Ishikawa (cell line): ENCODE measurements around the gene CLDN14.

Experiments
- CEBPB ChIP-seq: IDR thresholded peaks from 2 replicates; pipeline ENCODE4 v1.6.1; 2012
- CREB1 ChIP-seq: IDR thresholded peaks from 2 replicates; pipeline ENCODE4 v1.6.1; 2012; ENCODE audit warnings: low read depth
- EGR1 ChIP-seq: IDR thresholded peaks from 2 replicates; pipeline ENCODE4 v1.6.1; 2012
- EP300 ChIP-seq: IDR thresholded peaks from 2 replicates; pipeline ENCODE4 v1.6.1; 2012; ENCODE audit warnings: borderline replicate concordance
- FOXM1 ChIP-seq: IDR thresholded peaks from 2 replicates; pipeline ENCODE4 v1.6.1; 2012; ENCODE audit warnings: low read depth, borderline replicate concordance
- NFIC ChIP-seq: IDR thresholded peaks from 2 replicates; pipeline ENCODE4 v1.6.1; 2012
- RAD21 ChIP-seq: IDR thresholded peaks from 2 replicates; pipeline ENCODE4 v1.6.1; 2012; ENCODE audit warnings: low read depth
- REST ChIP-seq: IDR thresholded peaks from 2 replicates; pipeline ENCODE4 v1.6.1; 2012; ENCODE audit warnings: low read depth, mild to moderate bottlenecking
- TAF1 ChIP-seq: IDR thresholded peaks from 2 replicates; pipeline ENCODE4 v1.6.1; 2012; ENCODE audit warnings: low read depth, mild to moderate bottlenecking
- TCF12 ChIP-seq: IDR thresholded peaks from 2 replicates; pipeline ENCODE4 v1.6.1; 2012; ENCODE audit warnings: low read depth
- TEAD4 ChIP-seq: IDR thresholded peaks from 2 replicates; pipeline ENCODE4 v1.6.1; 2012
- USF1 ChIP-seq: IDR thresholded peaks from 2 replicates; pipeline ENCODE4 v1.6.1; 2012
- YY1 ChIP-seq: IDR thresholded peaks from 2 replicates; pipeline ENCODE4 v1.6.1; 2012; ENCODE audit warnings: low read depth
- ZBTB7A ChIP-seq: IDR thresholded peaks from 2 replicates; pipeline ENCODE4 v1.6.1; 2012; ENCODE audit warnings: low read depth
- TF ChIP-seq, protein P1 (sequence below): IDR thresholded peaks from 2 replicates; pipeline ENCODE4 v1.6.1; 2012

Gene CLDN14

DNA sequence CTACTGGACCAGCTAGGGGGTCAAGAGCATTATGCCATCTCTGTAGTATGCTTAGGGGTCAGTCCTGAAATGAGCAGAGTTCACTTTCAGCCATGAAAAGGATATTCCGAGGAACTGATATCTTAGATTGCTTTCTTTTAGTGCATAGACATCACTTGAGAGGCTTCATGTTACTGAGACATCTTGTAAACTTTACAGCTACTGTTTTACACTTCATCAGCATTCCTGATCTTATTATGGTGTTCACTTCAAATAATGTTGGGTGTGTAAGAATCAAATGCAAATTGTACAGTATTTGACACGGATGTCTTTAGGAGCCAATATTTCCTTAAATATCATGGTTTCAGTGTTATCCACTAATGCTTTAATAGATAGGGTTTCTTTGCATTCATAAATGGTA is 22.4 kb upstream of the CLDN14 start:
- TF ChIP-seq EP300: no peak
- TF ChIP-seq RAD21: no peak
- TF ChIP-seq USF1: no peak
- TF ChIP-seq TCF12: no peak
- TF ChIP-seq CREB1: no peak
- TF ChIP-seq CEBPB: no peak
- no peak for TF ChIP-seq ZBTB7A
- no peak for TF ChIP-seq TAF1
- no peak for TF ChIP-seq NFIC
- TF ChIP-seq, protein P1, sequence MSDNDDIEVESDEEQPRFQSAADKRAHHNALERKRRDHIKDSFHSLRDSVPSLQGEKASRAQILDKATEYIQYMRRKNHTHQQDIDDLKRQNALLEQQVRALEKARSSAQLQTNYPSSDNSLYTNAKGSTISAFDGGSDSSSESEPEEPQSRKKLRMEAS: no peak

GRCh38 chr21:36501589-36501892 is 21.6 kb upstream of the CLDN14 start:
- TF ChIP-seq, protein P1: no peak

DNA sequence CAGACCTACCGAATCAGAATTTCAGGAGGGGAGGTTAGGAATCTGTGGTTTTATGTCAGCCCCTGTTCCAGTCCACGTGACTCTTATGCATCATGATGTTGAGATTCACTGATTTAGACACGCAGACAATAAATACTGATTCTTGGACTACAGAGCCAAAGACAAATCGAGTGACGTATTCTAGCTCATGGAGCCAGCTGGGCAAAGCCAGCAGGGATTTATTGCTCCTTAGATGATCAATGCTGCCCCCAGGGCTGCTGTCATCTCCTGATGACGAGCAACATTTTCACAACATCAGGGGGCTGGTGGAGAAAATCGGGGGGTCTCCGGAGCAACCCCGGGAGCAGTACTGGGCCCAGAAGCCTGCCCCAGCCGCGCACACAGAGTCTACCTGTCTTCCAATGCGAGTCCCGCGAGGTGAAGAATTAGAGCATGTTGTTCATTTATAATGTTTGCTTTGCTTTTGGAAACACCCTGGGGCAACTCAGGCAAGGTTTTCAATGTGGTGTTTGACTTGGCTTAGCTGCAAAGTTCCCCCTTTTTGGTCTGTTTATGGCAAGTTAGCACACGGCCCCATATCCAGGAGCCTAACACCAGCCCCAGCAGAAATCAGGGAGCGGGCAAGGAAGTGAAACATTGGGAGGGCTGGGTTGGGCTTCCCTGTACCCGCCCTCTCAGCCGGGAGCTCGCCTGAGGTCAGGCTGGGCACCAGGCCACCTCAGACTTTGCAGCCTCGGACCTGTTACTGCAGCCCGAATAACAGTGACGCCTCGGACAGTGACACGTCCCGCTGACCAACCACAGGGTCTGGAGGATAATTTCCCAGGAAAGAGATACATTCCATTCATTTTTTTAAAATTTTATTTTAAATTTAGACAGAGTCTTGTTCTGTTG is 19.9 kb upstream of the CLDN14 start:
- no peak for TF ChIP-seq REST
- TF ChIP-seq TCF12: no peak
- TF ChIP-seq TEAD4: no peak
- TF ChIP-seq NFIC: no peak
- TF ChIP-seq USF1: no peak
- TF ChIP-seq CEBPB: no peak
- no peak for TF ChIP-seq FOXM1
- no peak for TF ChIP-seq EP300
- TF ChIP-seq TAF1: no peak

GRCh38 chr21:36494557-36494956 is 14.6 kb upstream of the CLDN14 start:
- no peak for TF ChIP-seq TCF12
- no peak for TF ChIP-seq REST
- TF ChIP-seq, protein P1: no peak
- TF ChIP-seq CEBPB: no peak
- TF ChIP-seq EP300: no peak
- TF ChIP-seq RAD21: no peak
- TF ChIP-seq TAF1: no peak
- TF ChIP-seq ZBTB7A: no peak
- TF ChIP-seq YY1: no peak
- no peak for TF ChIP-seq FOXM1
- TF ChIP-seq CREB1: no peak
- TF ChIP-seq TEAD4: no peak
- TF ChIP-seq USF1: no peak
- TF ChIP-seq EGR1: no peak
- TF ChIP-seq NFIC: no peak

DNA sequence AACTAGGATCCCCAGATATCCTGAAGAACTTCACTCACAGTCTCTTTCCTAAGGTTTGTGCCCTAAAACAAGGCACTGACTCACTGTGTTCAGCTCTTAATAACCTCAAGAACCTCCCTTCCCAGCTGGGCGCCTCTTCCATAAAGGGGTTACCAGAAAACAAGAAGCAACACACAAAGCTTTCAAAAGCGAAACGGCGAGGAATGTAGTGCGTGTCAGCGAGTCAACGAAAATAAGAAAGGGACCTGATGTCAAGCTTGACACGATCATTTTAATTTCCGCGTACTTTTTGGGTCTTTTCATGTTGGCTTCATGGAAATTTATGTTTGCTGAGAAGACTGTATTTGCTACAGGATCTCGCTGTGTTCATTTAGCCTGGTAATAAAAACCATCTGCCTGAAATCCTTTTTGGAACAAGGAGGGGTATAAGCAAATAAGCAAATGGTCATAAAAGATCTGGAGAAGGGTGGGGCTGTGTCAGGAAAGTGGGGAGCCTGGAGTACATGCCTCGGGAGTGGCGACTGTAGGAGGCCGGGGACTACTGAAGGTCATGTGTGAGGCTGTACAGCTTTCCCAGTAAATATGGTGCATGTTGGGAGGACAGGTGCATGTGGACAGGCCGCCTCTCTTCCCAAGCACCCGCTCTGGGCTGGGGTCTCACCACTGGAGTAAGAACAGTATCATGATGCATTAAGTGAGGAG is 11.4 kb upstream of the CLDN14 start:
- TF ChIP-seq RAD21 (no peak), USF1 (no peak), FOXM1 (no peak), TCF12 (no peak), YY1 (no peak), REST (no peak), CREB1 (no peak), CEBPB (no peak), EGR1 (no peak), NFIC (no peak)
- TF ChIP-seq, protein P1: no peak
